Mesothelial cell of epicardium (in vitro differentiated cells): ENCODE results near the gene ZBED4. TPM values are rescaled to one million over a fixed set of nuclear protein-coding genes. Genes with fewer than 3 reads are reported as not detected.

Experiments
- DNase-seq, 2 experiments: peaks; one replicate each; pipeline ENCODE4 v3.0.0; 2021; ENCODE audit warnings: low spot score in 2 of 2; ENCODE audit not compliant: unreplicated experiment in 2 of 2
- H3K27ac Mint-ChIP-seq: 2 replicates; pipeline ENCODE4 v1.8.0; 2021; ENCODE audit warnings: mixed read lengths
- H3K27me3 Mint-ChIP-seq: 2 replicates; pipeline ENCODE4 v1.8.0; 2021; ENCODE audit warnings: low read depth, mixed read lengths
- H3K36me3 Mint-ChIP-seq: 2 replicates; pipeline ENCODE4 v1.8.0; 2021; ENCODE audit warnings: mixed read lengths
- H3K4me1 Mint-ChIP-seq: 2 replicates; pipeline ENCODE4 v1.8.0; 2021; ENCODE audit warnings: mixed read lengths
- H3K4me3 Mint-ChIP-seq: 2 replicates; pipeline ENCODE4 v1.8.0; 2021; ENCODE audit warnings: mild to moderate bottlenecking, moderate library complexity, mixed read lengths
- H3K9me3 Mint-ChIP-seq: 2 replicates; pipeline ENCODE4 v1.8.0; 2021; ENCODE audit warnings: mixed read lengths
- total RNA-seq: library from RNA; stranded (reverse); gene quantifications from 3 replicates; pipeline ENCODE4 v1.2.1, GENCODE V29; 2021
- TF ChIP-seq, protein P1 (sequence below): fragments of 200-600 bp; sonication (generic); IDR thresholded peaks from one replicate; pipeline ENCODE4 v1.5.0; 2021; ENCODE audit warnings: antibody characterized with exemption; ENCODE audit not compliant: unreplicated experiment

The ZBED4 gene
- total RNA-seq, 1 donor from 2014 or later, result 32.6 TPM

DNA sequence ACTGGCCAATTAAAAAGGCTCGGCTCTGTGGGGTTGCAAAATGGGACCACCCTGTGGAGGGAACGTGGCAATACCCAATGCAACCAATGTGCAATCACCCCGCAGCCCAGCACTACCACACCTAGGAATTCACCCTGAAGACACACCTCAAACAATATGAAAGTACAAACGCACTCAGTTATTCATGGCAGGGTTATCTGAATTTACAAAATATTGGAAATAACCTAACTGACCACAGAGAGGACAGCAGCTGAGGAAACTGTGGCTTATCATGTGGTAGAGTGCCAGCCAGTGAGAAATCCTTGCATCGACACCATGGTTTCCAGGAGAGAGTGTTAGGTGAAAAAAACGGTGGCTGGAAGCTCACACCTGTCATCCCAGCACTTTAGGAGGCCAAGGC lies 45.9 kb downstream of the ZBED4 start:
- Mint-ChIP-seq H3K27ac (no peak overlapping the region), H3K27me3 (no peaks in the 10 kb centered on the region), H3K4me1 (no peaks in the 10 kb centered on the region), H3K36me3 (peaks cover 51% of the 10 kb centered on the region), H3K9me3 (peaks cover 13% of the 10 kb centered on the region), H3K4me3 (no peak overlapping the region)
- no peak for DNase-seq
- TF ChIP-seq, protein P1, sequence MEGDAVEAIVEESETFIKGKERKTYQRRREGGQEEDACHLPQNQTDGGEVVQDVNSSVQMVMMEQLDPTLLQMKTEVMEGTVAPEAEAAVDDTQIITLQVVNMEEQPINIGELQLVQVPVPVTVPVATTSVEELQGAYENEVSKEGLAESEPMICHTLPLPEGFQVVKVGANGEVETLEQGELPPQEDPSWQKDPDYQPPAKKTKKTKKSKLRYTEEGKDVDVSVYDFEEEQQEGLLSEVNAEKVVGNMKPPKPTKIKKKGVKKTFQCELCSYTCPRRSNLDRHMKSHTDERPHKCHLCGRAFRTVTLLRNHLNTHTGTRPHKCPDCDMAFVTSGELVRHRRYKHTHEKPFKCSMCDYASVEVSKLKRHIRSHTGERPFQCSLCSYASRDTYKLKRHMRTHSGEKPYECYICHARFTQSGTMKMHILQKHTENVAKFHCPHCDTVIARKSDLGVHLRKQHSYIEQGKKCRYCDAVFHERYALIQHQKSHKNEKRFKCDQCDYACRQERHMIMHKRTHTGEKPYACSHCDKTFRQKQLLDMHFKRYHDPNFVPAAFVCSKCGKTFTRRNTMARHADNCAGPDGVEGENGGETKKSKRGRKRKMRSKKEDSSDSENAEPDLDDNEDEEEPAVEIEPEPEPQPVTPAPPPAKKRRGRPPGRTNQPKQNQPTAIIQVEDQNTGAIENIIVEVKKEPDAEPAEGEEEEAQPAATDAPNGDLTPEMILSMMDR, result no peak

GRCh38 chr22:49900441-49901230 lies 47.0 kb downstream of the ZBED4 start:
- Mint-ChIP-seq H3K4me1 (no peaks in the 10 kb centered on the region), H3K27me3 (no peaks in the 10 kb centered on the region), H3K36me3 (peaks cover 51% of the 10 kb centered on the region), H3K9me3 (peaks cover 10% of the 10 kb centered on the region), H3K4me3 (no peak overlapping the region), H3K27ac (no peak overlapping the region)
- DNase-seq, result no peak
- TF ChIP-seq, protein P1, result no peak

DNA sequence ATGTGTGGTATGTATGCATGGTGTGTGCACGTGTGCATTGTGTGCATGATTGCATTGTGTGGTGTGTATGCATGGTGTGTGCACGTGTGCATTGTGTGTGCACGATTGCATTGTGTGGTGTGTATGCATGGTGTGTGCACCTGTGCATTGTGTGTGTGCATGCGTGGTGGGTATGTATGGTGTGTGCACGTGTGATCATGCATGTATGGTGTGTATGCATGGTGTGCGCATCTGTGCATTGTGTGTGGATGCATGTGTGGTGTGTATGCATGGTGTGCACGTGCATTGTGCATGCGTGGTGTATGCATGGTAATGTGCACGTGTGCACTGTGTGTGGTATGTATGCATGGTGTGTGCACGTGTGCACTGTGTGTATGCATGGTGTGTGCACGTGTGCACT lies 47.8 kb downstream of the ZBED4 start:
- H3K4me3 Mint-ChIP-seq, result no peak overlapping the region
- peaks cover 10% of the 10 kb centered on the region for H3K9me3 Mint-ChIP-seq
- no peaks in the 10 kb centered on the region for H3K27me3 Mint-ChIP-seq
- no peak for DNase-seq
- H3K4me1 Mint-ChIP-seq, result no peaks in the 10 kb centered on the region
- peaks cover 47% of the 10 kb centered on the region for H3K36me3 Mint-ChIP-seq
- TF ChIP-seq, protein P1, result no peak
- no peak overlapping the region for H3K27ac Mint-ChIP-seq

GRCh38 chr22:49903322-49904039 lies 49.8 kb downstream of the ZBED4 start:
- TF ChIP-seq, protein P1, result no peak
- Mint-ChIP-seq H3K27me3 (no peaks in the 10 kb centered on the region), H3K4me1 (no peaks in the 10 kb centered on the region), H3K27ac (no peak overlapping the region), H3K9me3 (peaks cover 7% of the 10 kb centered on the region), H3K4me3 (no peak overlapping the region), H3K36me3 (peaks cover 50% of the 10 kb centered on the region)
- no peak for DNase-seq

DNA sequence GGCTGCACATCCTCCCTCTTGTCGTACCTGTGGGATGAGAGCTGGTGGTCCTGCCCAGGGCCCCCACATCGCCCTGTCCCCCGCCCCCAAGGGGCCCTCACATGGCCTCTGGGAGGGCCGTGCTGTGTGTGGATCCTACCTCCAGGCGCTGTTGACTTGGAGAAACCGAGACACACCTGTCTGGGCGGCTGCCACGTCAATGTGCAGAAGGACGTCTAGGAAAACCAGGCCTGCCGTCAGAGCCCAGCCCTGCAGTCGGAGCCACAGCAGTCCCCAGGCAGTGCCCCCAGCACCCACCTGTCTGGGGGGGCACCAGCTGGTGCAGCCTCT lies 50.4 kb downstream of the ZBED4 start:
- Mint-ChIP-seq H3K4me1 (no peaks in the 10 kb centered on the region), H3K9me3 (peaks cover 3% of the 10 kb centered on the region), H3K27ac (no peak overlapping the region), H3K36me3 (peaks cover 46% of the 10 kb centered on the region), H3K4me3 (no peak overlapping the region), H3K27me3 (no peaks in the 10 kb centered on the region)
- TF ChIP-seq, protein P1, result no peak
- DNase-seq, result no peak
